ENCODE results near the gene UBE2H. TPM values are rescaled to one million over a fixed set of nuclear protein-coding genes. Genes with fewer than 3 reads are reported as not detected.
A peak's percentile ranks its signal among the peaks of the same experiment; 100 is the strongest.

Gene UBE2H
- total RNA-seq, 6 experiments from 2014 or later: 89.7 to 108 (median 105) TPM

- peaks cover 18% of the 10 kb centered on the region for H3K4me1 Mint-ChIP-seq (ENCODE audit: low read depth)
- DNase-seq: no peak
- no peaks in the 10 kb centered on the region for H3K9me3 Mint-ChIP-seq
- no peak overlapping the region for H3K4me3 Mint-ChIP-seq
- H3K27ac Mint-ChIP-seq: no peak overlapping the region
- peaks cover 4% of the 10 kb centered on the region for H3K27me3 Mint-ChIP-seq (ENCODE audit: insufficient read depth)
- no peak for TF ChIP-seq CTCF (IDR thresholded peaks at IDR 0.05)
- H3K36me3 Mint-ChIP-seq (ENCODE audit: low read depth): no peaks in the 10 kb centered on the region
These were observed 159.1 kb downstream of the UBE2H start for GRCh38 chr7:129793506-129794310.

DNA sequence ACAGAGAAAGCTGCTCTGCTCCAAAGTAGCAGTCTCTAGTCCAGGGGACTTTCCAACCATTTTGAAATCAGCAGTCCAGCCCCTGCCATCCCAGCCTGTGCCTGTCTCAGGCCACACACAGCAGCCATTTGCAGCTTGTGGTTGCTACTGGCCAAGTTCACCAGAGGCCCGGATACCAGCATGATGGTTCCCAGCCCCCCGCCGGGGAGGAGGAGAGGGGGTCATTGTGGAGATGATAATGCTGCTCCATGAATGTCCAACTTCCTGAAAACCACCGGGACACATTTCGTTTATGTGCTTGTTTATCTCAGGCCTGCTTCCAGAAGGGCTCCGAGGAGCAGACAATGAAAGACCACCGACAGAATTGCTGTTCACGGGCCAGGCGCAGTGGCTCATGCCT, 160.0 kb downstream of the UBE2H start:
- H3K4me1 Mint-ChIP-seq (ENCODE audit: low read depth): peaks cover 18% of the 10 kb centered on the region
- H3K9me3 Mint-ChIP-seq: no peaks in the 10 kb centered on the region
- peaks cover 3% of the 10 kb centered on the region for H3K27me3 Mint-ChIP-seq (ENCODE audit: insufficient read depth)
- TF ChIP-seq CTCF (IDR thresholded peaks at IDR 0.05): no peak
- no peak overlapping the region for H3K4me3 Mint-ChIP-seq
- H3K27ac Mint-ChIP-seq: no peak overlapping the region
- no peak for DNase-seq
- H3K36me3 Mint-ChIP-seq (ENCODE audit: low read depth): no peaks in the 10 kb centered on the region

DNA sequence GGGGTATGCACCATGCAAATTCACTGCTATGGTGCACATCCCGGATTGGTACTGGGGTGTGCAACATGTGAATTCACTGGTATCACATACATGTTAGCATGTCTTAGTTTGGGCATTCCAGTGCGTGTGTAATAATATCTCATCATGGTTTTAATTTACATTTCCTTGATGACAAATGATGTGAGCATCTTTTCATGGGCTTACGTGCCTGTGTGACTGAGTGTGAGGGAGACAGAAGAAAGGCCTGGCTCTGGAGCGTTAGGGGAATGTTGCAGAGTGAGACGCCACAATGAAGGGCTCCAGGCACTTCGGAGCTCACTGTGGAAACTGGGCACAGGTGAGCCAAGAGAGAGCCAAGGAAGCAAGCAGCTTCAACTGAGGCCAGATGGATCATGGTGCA, 162.6 kb downstream of the UBE2H start:
- Mint-ChIP-seq H3K9me3 (no peaks in the 10 kb centered on the region), H3K4me1 (ENCODE audit: low read depth) (peaks cover 26% of the 10 kb centered on the region), H3K27me3 (ENCODE audit: insufficient read depth) (peaks cover 24% of the 10 kb centered on the region), H3K4me3 (no peak overlapping the region), H3K27ac (peak overlapping the region; percentile 36; the same call in 1 of the 2 replicates), H3K36me3 (ENCODE audit: low read depth) (no peaks in the 10 kb centered on the region)
- no peak for TF ChIP-seq CTCF (IDR thresholded peaks at IDR 0.05)
- peak; percentile 53 for DNase-seq

DNA sequence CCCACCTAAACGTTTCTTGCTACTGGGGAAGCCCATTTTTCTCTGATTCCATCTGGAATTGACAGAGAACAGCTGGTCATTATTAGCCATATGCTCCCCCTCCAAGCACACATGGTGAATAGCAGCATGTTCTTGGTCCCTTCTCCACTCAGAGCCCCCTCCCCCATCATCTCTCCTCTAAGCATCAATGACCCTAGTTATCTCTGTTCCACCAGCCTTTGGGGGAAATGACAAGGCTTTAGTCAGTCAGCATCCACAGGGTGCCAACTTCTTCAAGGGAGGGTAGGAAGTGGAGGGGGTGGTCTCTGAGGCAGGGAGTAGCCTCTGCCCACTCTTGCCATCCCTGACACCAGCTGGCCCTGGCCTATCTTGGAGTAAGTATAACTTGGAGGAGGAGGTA, 163.1 kb downstream of the UBE2H start:
- H3K9me3 Mint-ChIP-seq: no peaks in the 10 kb centered on the region
- H3K4me3 Mint-ChIP-seq: no peak overlapping the region
- H3K27ac Mint-ChIP-seq: no peak overlapping the region
- peaks cover 29% of the 10 kb centered on the region for H3K27me3 Mint-ChIP-seq (ENCODE audit: insufficient read depth)
- no peak for TF ChIP-seq CTCF (IDR thresholded peaks at IDR 0.05)
- peaks cover 27% of the 10 kb centered on the region for H3K4me1 Mint-ChIP-seq (ENCODE audit: low read depth)
- no peaks in the 10 kb centered on the region for H3K36me3 Mint-ChIP-seq (ENCODE audit: low read depth)
- DNase-seq: no peak

GRCh38 chr7:129789000-129789399, 163.8 kb downstream of the UBE2H start:
- no peak overlapping the region for H3K27ac Mint-ChIP-seq
- H3K4me3 Mint-ChIP-seq: no peak overlapping the region
- no peak for DNase-seq
- H3K4me1 Mint-ChIP-seq (ENCODE audit: low read depth): peaks cover 27% of the 10 kb centered on the region
- peaks cover 29% of the 10 kb centered on the region for H3K27me3 Mint-ChIP-seq (ENCODE audit: insufficient read depth)
- no peak for TF ChIP-seq CTCF (IDR thresholded peaks at IDR 0.05)
- no peaks in the 10 kb centered on the region for H3K36me3 Mint-ChIP-seq (ENCODE audit: low read depth)
- H3K9me3 Mint-ChIP-seq: no peaks in the 10 kb centered on the region
